ENCODE results near the gene KLF12.

DNA sequence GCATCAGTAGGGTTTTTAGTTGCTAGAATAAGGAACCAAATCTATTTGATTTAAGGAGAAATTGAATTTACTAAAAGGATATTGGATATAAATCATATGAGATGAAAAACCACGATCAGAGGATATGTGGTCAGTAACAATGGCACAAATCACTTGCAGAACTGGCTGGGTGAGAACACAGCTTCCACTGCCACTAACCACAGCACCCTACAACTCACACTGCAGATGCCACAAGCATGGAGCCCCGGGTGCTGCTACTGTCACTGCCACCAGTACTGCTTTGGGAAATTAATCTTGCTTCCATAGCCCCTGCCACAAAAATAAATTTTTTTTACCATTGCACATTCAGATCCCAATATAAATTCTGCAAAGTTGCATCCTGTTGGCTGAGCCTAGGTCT lies 40.6 kb upstream of the KLF12 start:
- TF ChIP-seq, protein P1, sequence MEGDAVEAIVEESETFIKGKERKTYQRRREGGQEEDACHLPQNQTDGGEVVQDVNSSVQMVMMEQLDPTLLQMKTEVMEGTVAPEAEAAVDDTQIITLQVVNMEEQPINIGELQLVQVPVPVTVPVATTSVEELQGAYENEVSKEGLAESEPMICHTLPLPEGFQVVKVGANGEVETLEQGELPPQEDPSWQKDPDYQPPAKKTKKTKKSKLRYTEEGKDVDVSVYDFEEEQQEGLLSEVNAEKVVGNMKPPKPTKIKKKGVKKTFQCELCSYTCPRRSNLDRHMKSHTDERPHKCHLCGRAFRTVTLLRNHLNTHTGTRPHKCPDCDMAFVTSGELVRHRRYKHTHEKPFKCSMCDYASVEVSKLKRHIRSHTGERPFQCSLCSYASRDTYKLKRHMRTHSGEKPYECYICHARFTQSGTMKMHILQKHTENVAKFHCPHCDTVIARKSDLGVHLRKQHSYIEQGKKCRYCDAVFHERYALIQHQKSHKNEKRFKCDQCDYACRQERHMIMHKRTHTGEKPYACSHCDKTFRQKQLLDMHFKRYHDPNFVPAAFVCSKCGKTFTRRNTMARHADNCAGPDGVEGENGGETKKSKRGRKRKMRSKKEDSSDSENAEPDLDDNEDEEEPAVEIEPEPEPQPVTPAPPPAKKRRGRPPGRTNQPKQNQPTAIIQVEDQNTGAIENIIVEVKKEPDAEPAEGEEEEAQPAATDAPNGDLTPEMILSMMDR (IDR thresholded peaks at IDR 0.05), result no peak
- TF ChIP-seq POLR2A (IDR thresholded peaks at IDR 0.05) (no peak), EP300 (IDR thresholded peaks at IDR 0.05) (no peak)

All from tibial nerve (tissue), 4 donors.